ENCODE measurements around the gene MBOAT1. TPM values are rescaled to one million over a fixed set of nuclear protein-coding genes. Genes with fewer than 3 reads are reported as not detected.

Gene MBOAT1
- total RNA-seq, 1 donor from 2014 or later = 0.72 TPM

DNA sequence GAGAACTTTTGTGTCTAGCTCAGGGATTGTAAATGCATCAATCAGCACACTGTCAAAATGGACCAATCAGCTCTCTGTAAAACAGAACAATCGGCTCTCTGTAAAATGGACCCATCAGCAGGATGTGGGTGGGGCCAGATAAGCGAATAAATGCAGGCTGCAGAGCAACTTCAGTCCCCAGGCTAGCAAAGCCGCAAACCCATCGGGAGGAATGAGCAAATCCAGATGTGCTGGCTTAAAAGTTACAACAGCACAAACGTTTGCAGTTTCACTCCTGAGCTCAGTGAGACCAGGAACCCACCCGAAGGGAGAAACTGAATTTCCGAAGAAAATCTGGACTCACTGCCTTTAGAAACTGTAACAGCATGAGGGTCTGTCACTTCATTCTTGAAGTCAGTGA, 21.9 kb upstream of the MBOAT1 start:
- peak; percentile 18 for DNase-seq (ENCODE audit: low spot score)

DNA sequence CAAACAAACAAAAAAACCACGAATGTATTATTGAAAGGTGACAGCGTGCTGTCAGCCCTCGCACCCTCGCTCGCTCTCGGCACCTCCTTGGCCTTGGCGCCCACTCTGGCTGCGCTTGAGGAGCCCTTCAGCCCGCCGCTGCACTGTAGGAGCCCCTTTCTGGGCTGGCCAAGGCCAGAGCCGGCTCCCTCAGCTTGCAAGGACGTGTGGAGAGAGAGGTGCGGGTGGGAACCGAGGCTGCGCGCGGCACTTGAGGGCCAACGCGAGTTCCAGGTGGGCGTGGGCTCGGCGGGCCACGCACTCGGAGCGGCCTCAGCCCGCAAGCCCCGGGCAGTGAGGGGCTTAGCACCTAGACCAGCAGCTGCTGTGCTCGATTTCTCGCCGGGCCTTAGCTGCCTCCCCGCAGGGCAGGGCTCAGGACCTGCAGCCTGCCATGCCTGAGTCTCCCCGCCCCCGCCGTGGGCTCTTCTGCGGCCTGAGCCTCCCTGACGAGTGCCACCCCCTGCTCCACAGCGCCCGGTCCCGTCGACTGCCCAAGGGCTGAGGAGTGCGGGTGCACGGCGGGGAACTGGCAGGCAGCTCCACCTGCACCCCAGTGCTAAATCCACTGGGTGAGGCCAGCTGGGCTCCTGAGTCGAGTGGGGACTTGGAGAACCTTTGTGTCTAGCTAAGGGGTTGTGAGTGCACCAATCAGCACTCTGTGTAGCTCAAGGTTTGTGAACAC, 20.9 kb upstream of the MBOAT1 start:
- DNase-seq (ENCODE audit: low spot score) = no peak

DNA sequence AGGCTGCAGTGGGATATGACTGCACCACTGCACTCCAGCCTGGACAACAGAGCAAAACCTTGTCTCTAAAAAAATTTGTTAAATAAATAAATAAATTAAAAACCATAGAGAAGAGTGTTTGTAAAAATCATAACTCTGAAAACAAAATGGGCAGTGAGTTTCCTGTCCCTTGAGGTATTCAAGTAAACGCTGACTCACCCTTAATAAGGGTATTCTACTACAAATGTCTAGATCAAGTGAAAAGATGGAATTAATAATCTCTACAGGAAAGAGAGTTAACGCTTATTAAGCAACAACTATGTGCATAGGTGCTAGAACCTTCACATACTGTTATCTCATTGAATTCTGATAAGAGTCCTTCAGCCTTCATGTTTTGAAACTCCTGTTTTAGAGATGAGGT, 19.9 kb upstream of the MBOAT1 start:
- DNase-seq (ENCODE audit: low spot score) = no peak

DNA sequence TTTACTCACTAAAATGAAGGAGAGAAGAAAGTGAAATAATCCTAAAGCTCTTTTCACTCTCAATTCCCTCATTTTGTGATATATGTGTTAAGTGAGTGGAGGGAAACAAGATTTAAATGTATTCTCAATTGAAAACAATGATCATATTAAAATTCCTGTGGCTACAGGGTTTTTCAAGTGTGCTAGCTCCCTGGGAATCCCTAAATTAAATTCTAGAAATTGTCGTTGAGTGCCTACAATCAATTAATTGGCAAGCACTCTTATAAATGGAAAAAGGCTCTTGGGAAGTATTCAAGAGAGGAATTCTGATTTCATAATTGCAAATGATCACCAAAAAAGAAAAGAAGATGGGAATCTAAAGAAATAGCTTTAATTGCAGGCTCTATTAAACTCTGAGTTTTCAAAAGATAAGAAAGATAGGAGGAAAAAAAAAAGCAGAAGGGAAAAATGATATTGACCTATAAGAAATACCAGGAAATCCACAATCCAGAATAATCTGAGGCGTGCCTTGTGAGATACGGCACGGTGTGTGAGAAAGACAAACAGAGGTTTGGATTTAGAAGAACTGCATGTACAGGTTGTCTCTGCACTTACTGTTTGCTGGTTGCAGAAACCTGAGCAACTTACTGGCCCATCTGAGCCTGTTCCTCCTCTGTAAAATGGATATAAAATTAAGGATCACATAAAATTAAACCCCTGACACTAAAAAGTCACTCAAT, 18.3 kb upstream of the MBOAT1 start:
- no peak for DNase-seq (ENCODE audit: low spot score)

DNA sequence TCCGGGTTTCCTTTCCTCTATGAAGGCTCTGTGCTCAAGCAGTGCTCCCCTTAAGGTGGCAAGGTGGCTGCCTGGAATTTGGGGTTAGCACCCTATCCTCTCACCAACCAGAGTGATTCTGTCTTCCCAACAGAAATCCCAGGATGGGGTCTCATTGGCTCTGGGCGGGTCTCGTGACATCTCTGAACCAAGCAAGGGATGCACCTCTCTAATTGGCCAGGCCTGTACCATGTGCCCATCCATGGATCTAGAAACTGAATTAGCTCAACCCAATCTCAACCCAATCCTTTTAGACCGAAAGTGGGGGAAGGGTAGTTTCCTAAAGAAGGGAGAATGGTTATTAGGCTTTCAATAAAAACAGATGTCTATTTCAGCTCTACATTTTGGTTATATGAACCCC, 17.6 kb upstream of the MBOAT1 start:
- no peak for DNase-seq (ENCODE audit: low spot score)

DNA sequence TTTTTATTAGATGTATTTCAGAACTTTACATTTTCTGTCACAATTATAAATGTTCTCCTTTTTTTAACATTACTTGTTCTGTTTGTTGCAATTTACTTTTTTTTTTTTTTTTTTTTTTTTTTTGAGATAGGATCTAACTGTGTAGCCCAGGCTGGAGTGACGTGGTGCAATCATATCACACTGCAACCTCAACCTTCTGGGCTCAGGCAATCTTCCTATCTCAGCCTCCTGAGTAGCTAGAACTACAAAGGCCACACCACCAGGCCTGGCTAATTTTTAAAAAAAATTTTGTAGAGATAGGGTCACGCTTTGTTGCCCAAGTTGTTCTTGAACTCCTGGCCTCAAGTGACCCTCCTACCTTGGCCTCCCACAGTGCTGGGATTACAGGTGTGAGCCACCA, 15.1 kb upstream of the MBOAT1 start:
- DNase-seq (ENCODE audit: low spot score) = no peak

DNA sequence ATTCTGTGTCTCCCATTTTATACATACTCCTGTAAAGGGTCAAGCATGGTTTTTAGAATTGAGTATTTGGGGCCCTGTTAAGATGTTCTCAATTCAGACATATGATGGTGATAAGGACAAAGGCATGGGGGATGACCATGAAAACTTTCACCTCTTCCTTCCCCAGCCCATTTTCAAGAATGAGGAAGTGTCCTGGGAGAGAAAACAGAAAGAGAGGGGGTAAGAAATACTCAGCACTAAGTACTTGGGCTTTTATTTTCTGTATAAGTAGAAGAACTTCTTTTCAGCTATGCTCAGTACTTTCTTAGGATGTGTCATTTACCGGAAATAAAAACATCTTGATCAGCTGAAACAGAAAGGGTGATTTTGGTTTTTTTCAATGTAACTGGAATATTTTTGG, 10.9 kb upstream of the MBOAT1 start:
- no peak for DNase-seq (ENCODE audit: low spot score)

DNA sequence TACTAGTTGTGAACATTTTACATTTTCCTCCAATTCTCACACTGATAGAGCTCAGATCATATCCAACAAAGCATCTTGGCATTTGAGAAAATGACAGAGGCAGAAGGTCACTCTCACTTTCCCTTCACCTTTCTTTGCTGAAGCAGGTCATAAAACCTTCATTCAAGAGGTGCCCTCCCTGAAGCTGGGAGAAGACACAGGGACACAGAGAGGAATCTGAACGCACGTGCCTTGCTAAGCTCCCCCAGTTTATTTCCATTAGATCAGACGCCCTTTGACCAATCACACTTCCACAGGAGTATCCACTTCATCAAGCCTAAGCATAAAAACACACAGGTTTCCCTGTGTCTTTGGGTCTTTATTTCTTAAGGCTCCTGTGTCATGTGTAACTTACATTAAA, 9.2 kb upstream of the MBOAT1 start:
- no peak for DNase-seq (ENCODE audit: low spot score)

DNA sequence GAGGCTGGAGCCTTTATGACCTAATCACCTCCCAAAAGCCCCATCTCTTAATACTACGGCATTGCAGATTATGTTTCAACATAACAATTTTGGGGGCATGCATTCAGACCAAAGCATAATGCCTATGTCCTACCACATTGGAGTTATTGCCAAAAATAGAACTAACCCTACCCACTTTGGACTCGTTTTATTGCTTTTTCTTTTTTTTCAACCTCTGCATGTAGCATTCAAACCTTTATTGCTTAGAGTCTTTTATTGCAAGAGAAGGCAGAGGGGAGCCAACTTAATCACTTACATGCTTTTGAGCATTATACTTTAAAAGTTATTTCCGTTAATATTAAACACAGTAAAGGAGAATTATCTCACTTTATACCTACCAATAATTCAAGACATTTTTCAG, 8.1 kb upstream of the MBOAT1 start:
- no peak for DNase-seq (ENCODE audit: low spot score)

DNA sequence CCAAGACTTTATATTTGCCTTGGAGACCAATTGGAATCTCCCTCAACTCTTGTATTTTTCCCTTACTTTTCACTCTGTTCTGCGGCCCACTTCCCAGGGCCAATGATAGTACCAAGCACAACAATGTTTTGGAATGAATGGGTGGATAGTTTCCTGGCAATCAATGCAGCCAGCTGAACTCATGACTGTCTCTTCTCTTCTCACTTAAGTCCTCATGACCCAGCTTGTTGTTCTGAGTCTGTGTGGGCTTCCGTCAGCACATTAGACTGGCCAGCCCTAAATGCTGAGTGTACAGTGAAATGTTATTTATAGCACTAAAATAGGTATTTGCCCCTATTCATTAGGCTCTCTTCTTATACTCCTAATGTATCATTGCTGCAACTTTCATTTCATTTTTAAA, 5.6 kb upstream of the MBOAT1 start:
- no peak for DNase-seq (ENCODE audit: low spot score)

DNA sequence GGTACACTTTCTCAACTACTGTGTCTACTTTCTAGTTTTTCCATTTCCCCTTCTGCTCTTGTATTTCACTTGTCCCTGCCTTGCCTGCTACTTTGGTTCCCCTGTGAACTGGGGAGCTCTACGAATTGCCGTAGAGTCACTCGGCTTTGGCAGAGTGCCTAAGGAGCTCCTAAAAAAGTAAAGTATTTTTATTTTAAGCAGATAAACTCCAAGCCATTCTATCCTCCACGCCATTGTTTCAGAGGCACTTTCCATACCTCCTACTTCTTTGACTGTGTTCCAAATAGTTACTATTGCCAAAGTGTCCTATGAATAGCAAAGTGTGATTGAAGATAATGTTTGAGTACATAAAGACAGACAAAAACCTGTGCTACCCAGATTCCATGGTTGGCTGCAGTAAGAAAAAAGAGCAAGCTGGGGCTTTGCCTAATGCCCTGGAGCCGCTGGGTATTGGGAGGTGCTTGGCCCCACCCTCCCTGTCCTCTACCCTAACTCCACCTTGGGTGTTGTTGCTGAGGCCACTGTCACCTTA, 5.1 kb upstream of the MBOAT1 start:
- no peak for DNase-seq (ENCODE audit: low spot score)

DNA sequence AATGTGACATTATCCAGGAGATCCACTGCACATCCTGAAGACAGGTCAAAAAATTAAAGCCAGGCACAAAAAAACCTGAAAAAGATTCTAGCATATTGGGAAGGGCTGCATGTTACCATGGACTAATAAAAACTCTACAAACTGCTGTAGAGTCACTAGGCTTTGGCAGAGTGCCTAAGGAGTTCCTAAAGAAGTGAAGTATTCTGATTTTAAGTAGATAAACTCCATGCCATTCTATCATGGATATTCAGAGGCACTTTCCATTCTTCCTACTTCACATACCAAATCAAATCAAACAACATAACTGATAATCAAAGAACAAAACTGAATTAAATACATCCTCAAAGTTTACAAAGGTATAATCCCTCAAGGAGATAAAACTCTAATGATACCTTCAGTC, 3.0 kb upstream of the MBOAT1 start:
- no peak for DNase-seq (ENCODE audit: low spot score)

DNA sequence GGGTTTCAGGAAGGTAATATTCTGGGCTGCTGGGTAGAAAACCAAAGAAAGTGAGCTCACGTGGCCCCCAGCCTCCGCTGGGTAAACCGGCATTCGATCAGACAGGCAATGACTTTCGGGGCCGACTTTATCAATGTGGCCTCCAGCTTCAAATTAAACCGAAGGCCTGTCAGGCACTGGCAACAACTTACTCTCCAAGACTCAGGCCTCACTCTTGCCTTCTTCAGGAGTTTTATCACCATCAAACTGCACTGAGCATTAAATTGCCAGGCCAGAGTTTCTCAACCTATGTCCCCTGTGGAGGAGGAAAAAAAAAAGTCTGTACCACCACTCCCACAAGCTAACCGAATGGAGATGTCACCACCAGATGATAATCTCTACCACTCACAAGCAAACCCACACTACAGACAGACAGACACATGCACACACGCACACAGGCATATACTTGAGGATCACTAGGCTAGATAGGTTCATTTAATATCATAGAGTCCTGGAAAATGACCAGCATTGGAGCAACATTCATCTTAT, 1.1 kb upstream of the MBOAT1 start:
- DNase-seq (ENCODE audit: low spot score) = no peak

DNA sequence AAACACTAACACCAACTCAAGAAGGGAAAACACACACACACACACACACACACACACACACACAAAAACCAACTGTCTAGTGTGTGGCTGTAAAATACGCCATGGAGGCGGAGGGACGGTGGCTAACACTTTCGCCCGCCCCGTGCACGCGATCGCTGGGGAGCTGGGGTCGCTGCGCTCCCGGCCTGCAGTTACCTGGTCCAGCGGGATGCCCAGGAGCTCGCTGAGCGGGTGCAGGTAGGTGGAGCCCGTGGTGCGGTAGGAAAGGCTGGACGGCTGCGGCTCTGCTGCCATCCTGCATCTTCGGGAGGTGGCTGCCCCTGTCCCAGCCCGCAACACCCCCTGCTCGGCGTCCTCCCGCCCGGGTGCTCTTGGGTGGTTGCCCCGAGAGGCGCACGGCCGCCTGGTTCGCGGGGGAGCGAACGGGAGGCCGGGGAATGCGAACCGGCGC, 303 bp downstream of the MBOAT1 start:
- DNase-seq (ENCODE audit: low spot score) = no peak

DNA sequence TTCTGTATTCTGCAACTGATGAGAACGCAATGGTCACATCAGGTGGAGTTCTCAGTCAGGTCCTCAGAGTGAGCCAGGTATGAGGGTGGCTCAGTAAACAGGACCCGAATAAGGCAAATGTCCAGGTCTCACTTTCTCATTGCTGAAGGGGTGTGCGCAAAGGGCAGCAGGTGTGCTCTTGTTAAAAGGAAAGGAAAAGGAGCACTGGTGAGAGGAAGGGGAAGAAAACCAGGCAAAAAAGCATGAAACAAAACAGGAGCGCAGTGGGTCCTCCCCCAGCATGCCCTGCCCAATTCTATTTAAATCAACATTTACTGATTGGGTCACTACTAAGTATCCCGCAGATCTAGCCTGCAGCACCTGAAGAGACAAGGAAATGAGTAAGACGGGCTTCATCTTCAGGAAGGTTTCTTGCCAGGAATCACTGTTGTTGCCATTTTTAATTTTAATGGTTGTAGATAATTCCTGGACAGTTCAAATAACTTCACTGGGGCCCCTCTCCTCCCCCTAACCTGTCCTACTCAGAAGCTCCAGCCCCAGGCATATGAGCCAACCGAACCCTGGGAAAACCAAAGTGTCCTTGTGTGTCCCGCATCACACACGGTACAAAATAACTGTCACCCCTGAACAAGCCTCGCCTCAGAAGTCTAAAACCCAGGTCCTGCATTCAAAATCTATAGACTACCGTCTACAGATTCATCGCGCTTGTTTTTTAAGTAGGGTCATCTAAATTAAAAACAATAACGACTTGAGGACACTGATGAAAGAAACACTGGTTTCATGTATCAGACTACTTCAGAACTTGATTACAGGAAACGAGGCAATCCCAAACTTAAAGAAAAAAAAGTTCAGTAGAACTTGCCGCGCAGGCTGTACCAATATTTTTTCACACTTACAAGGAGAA, 980 bp downstream of the MBOAT1 start:
- peak; percentile 14 for DNase-seq (ENCODE audit: low spot score)

DNA sequence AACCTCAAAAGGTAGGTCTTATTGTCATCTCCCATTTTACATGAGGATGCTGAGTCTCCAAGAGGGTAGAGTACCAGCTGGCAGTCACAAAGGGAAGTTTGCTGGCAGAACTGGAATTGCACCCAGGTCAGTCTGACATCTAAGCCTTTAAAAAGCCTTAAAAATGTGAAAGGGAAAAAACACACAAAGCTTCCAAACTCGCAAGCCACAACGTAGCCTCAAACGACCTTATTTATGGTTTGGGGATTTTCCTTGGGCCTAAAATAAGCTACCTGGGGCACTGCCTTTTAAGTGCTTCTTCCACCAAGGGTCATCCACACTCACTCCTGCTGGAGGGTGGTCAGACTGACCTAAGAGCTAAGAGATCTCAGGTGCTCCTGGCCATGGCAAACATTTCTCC, 2.1 kb downstream of the MBOAT1 start:
- DNase-seq (ENCODE audit: low spot score) = no peak

DNA sequence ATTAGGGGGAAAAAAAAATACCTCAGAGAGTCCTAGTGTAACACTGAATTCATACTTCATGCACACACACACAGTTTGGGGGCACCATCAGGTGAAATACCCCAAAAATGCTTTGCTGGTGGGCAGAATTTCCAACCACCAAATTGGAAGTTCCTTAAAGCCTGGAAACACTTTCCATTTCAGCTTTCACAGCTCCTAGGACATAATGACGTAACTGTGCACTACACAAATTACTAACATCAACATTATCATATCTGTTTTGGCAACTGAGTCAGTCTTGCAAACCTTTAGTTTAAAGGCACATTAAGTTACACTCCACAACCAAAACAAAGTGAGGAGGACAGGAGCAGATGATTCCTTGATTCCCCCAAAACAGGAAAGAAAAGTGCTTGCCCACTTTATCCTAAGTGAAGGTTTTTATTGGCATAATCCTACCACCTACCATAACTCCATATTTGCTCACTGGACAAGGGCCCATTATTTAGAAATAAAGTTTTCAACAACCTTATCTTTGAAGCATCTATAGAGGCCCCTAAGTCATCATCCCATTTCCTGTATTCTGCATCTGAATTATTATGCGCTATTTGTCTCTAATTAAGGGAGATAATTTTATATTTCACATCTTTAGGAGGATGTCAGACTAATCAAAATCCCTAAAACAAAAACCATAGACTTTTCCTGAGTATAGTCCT, 3.4 kb downstream of the MBOAT1 start:
- DNase-seq (ENCODE audit: low spot score) = no peak

DNA sequence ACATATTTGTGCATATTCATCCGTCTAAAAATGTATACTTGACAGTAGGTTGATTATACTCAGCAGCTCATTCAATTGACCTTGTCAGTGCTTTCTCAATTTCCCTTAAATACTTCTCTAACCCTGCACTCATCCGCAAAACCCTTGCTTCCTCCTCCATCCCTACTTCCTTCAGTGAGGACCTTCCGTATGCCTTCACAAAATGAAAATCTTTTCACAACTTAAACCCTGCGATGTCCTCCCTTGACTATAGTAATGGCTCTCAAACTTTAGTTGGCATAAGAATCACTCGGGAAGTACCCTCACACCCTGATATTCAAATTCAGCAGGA, 5.2 kb downstream of the MBOAT1 start:
- DNase-seq (ENCODE audit: low spot score) = no peak

DNA sequence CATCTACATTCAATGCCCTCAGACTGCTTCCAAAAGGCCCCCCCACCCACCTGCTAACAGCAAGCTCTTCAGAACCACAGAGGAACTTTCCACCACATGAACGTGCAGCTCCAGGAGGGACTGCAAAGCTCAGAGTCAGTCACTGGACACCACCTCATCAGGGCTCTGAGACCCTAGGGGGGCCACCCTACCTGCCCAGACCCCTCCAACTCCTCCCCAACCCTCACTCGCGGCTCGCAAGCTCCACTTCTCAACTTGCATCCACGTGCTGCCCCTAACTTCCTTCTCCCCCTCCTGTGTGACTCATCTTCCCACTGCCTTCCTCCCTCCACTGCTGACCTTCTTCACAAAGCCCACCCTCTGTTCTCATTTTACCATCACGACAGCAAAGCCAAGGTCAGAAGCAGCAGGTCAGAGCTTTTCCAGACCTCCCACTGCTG, 6.5 kb downstream of the MBOAT1 start:
- DNase-seq (ENCODE audit: low spot score) = no peak

DNA sequence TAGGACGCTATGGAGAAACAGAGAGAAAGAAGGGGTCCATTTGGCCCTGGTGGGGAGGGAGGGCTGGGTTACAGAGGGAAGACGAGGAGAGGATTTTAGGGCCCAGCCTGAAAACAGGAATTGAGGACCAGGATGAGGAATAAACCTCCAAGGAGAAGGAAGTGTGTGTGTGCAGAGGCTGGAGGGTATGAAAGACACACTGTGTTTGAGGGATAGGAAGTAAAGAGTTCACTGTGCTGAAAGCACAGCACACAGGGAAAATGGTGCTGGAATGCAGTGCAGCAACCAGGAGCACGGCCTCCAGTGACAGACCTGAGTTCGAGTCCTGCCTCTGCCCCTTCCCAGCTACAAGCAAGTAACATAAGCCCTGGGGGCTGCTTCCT, 7.8 kb downstream of the MBOAT1 start:
- DNase-seq (ENCODE audit: low spot score) = no peak

All from umbilical cord (tissue), 2 donors.